GM12891 (cell line): ENCODE measurements around the gene NTRK3.

Experiments used
- DNase-seq: peaks from one replicate; pipeline ENCODE4 v3.0.0; 2011; ENCODE audit warnings: low spot score; ENCODE audit not compliant: insufficient read length
- FAIRE-seq: peaks from 2 replicates; lab custom pipeline; 2011; peaks lifted over from hg19 to GRCh38; lab: Jason Lieb, UNC
- PAX5 ChIP-seq: IDR thresholded peaks from 2 replicates; pipeline ENCODE4 v1.6.1; 2011; ENCODE audit warnings: low read length, moderate library complexity, mild to moderate bottlenecking; ENCODE audit not compliant: insufficient read depth, severe bottlenecking
- POLR2A ChIP-seq: IDR thresholded peaks from 2 replicates; pipeline ENCODE4 v1.6.1; 2011; ENCODE audit warnings: low read depth, low read length, control low read depth
- POLR2AphosphoS5 ChIP-seq: IDR thresholded peaks from 2 replicates; pipeline ENCODE4 v1.6.1; 2011; ENCODE audit warnings: low read depth, low read length, control low read depth
- POU2F2 ChIP-seq: IDR thresholded peaks from 2 replicates; pipeline ENCODE4 v1.6.1; 2011; ENCODE audit warnings: low read depth, mild to moderate bottlenecking, control low read depth, low read length, moderate library complexity
- SPI1 ChIP-seq: IDR thresholded peaks from 2 replicates; pipeline ENCODE4 v1.6.1; 2011; ENCODE audit warnings: low read depth, low read length, control low read depth
- TAF1 ChIP-seq: IDR thresholded peaks from 2 replicates; pipeline ENCODE4 v1.6.1; 2011; ENCODE audit warnings: low read depth, low read length, control low read depth

Gene NTRK3

DNA sequence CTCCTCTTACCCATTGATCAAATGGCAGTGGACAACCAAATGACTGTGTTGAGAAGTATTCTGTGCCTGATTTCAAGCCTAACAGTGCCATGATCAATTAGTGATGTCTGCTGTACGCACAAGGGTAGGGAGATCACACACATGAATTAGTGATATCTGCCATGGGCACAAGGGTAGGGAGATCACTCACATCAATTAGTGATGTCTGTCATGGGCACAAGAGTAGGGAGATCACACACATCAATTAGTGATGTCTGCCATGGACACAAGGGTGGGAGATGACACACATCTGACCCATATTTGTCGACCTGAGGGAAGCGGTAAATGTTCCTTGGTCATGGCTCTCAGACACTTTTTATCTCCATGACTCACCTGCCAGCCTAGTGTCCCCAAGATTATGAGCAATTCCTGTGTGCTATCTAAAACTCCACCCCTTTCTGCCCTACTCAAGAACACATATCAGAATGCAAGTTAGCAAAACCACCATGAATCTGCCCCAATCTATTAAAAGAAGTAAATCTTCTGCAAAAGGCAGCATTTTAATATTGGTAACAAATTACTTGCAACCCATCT, 165.0 kb downstream of the NTRK3 start:
- TF ChIP-seq POLR2A (no peak), POU2F2 (no peak), TAF1 (no peak), SPI1 (no peak), POLR2AphosphoS5 (no peak), PAX5 (no peak)
- no peak for DNase-seq
- FAIRE-seq: no peak

DNA sequence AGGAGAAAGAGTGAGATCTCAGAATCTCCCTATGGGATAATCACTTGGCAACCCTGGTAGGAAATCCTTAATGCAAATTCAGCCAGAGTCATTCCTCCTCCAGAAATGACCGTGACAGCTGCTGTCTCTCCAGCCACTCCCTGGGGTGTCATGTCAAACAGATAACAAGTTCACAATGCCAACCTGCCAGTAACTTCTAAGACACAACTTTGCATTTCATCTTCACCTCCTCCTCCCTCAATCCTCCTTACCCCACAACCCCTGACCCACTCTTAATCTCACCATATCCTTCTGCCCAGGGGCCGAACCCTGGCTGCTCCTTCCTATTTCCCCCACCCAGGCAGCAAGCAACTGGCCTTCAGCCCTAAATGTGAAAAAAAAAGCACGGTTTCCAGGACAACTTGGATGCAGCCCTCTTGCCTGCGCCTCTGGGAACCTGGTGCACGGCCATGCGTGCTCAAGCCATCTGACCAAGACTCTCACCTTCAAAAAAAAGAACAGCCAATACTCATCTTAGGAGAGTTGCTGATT, 166.0 kb downstream of the NTRK3 start:
- no peak for DNase-seq
- TF ChIP-seq POU2F2 (no peak), PAX5 (no peak), SPI1 (no peak), TAF1 (no peak), POLR2AphosphoS5 (no peak), POLR2A (no peak)
- no peak for FAIRE-seq

- TF ChIP-seq SPI1 (no peak), PAX5 (no peak)
- no peak for DNase-seq
- no peak for FAIRE-seq
Measured at GRCh38 chr15:88089731-88090130, 166.8 kb downstream of the NTRK3 start.

DNA sequence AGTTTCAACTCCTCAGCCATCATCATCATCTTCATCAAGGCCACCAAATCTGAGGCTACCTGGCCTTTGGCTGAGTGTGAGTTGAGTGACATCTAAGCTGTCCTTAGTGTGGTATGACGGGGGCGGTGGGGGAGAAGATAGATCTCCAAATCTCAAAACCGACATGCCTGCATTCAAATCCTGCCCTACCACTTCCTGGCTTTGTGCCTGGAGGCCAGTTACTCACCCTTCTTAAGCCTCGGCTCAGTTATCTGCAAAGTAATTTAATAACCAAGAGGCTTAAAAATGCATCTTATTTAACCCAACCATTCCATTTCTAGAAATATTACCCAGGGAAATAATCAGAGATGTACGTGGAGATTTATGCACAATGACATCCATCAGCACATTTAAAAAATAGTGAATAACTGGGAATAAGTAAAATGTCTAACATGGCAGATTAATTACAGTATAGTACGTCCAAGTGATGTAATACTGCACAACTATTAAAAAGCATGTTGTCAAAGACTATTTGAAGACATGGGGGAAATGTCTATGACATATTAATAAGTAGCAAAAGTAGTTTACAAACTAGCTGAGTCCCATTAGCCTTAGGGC, 167.4 kb downstream of the NTRK3 start:
- DNase-seq (no peak), FAIRE-seq (no peak)
- TF ChIP-seq SPI1 (no peak), PAX5 (no peak), TAF1 (no peak), POLR2A (no peak), POU2F2 (no peak), POLR2AphosphoS5 (no peak)

DNA sequence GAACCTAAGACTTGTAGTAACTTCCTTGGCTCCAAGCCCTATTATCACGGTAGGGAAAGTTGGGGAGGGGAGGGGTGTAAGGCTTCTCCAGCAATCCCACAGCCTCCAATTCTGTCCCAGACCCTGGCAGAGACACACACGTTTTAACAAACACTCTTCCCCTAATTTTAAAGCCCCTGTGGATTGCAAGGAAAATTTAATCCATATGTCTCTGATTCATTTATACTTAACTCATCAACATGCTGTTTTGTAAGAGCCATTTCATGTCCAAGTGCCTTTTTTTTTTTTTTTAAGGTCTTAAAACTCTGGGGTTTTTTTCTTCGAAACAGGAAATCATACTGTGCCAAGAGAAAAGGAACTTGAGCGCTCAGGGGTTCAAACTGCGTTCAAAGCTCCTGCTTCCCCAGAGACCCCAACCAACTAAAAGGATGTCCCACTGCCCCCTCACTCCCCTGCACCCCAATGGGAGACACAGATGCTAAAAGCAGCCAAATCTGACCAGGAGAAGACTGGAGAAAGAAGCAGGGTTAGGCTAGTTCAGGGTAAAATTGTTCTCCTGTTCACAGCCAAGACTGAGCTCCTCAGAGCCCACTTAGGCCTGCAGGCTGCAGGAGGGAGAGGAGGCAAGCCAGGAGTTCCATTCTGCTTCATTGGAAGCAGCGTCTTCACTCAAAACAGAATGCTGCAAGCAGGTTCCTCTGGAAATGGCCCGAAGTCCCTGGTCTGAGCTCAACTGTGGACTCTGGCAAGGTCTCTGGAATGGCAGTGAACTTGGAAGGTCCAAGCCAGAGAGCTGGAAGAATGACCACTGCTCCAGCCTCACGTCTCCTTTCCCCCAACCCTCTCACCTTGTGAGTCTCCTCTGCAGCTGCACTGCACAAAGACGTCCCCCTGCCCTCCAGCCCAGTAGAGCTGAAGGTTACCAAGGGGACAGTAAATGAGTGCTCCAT, 172.5 kb downstream of the NTRK3 start:
- no peak for FAIRE-seq
- TF ChIP-seq POU2F2 (no peak), POLR2A (no peak), TAF1 (no peak), PAX5 (no peak)
- DNase-seq: no peak

DNA sequence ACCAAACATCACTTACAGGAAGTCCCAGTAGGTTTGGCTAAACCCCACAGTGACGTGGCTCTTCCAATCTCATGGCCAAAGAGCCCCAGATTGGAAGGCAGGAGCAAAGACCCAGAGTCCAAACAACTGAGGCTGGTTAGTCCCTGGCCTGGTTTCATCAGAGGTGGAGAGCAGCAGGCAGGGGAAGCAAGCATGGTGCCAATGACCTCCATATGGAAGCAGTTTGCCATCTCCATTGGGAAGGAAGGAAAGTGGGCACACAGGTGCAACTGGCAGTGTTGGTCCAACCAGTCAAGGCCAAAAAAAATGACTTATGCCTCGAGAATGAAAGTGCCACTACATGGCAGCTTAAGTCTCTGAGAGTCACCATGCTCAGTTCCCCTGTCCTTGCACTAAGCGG, 175.9 kb downstream of the NTRK3 start:
- DNase-seq (no peak), FAIRE-seq (no peak)
- TF ChIP-seq PAX5: no peak
- no peak for TF ChIP-seq SPI1
- no peak for TF ChIP-seq POLR2AphosphoS5
- TF ChIP-seq POLR2A: no peak

DNA sequence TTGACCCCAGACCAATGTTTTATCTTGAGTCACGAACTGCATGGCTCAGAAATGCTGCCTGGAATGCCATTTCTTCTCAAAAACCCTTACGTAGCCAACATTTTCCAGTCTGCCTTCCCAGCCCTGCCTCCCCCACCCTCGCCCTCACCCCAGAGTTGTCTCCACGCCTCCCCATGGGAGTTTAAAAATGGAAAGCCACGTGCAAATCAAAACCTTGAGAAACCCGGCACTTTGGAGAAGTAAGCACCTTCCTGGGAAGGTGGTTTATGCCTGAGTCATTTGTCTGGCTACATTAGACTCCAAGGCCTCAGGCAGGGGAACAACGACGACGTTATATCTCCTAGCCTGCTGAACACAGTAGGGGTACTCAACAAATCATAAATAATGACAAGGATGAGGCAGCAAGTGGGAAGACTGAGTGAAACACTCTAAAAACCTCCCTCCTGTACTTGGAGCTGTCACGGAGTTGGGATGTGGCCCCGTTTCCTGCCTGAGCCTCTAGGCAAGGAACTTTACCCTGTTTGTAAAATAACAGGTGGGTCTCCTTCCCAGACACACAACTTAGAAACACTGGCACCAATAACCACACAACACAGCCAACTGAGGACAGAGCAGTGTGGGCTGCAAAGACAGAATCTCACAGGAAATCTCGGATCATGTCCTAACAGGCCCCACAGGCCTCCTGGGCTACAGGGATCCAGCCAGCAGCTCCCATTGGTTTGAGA, 179.1 kb downstream of the NTRK3 start:
- TF ChIP-seq PAX5: no peak
- no peak for TF ChIP-seq TAF1
- no peak for TF ChIP-seq SPI1
- TF ChIP-seq POLR2AphosphoS5: no peak
- TF ChIP-seq POLR2A: no peak
- TF ChIP-seq POU2F2: no peak
- DNase-seq (no peak), FAIRE-seq (no peak)

GRCh38 chr15:88076328-88076727, 180.2 kb downstream of the NTRK3 start:
- no peak for DNase-seq
- FAIRE-seq: no peak
- no peak for TF ChIP-seq POLR2AphosphoS5
- TF ChIP-seq SPI1: no peak
- no peak for TF ChIP-seq PAX5
- no peak for TF ChIP-seq POU2F2
- TF ChIP-seq POLR2A: no peak
- TF ChIP-seq TAF1: no peak

- no peak for FAIRE-seq
- DNase-seq: no peak
- TF ChIP-seq PAX5: no peak
- TF ChIP-seq POLR2A: no peak
- no peak for TF ChIP-seq POU2F2
- TF ChIP-seq SPI1: no peak
- TF ChIP-seq TAF1: no peak
- TF ChIP-seq POLR2AphosphoS5: no peak
Measured at GRCh38 chr15:88075102-88075501, 181.4 kb downstream of the NTRK3 start.
